ENCODE data around the gene ISG20L2. TPM values are rescaled to one million over a fixed set of nuclear protein-coding genes. Genes with fewer than 3 reads are reported as not detected.
A peak's percentile ranks its signal among the peaks of the same experiment; 100 is the strongest.

The ISG20L2 gene
- total RNA-seq, 2 experiments from 2014 or later = 40.6 to 44.5 TPM

DNA sequence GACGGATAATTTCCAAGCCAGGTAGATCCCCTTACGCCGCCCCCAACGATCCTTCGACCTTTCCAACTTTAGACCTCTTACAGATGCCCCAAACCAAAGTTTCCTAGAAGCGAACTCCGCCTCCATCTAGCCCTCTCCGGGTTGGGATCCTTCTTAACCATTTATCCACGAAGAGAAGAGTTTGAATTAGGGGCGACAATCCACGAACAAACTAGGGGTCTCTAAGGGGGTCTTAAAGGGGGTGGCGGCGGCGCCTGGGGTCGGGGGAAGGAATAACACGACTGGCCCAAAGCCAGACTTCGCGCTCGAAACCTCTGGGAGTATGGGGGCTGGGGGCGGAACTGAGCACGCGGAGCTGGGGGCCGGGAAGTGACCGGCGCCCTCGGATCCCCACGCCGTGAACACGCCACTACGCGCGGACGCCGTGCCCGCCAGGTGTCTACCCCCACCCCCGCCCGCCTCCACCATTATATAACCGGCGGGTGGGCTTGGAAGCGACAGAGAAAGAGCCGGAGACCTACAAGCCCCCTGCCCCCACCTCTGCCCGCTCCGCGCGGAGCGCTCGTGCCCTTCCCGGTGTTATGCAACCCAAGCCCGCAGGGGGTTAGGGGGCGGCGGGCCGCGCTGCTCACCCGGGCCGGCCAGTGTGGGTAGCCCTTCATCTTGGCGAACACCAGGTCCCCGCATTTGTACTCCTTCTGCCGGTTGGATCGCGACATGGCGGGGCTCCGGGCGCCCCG is 22.3 kb upstream of the ISG20L2 start:
- peaks cover 33% of the 10 kb centered on the region for H3K36me3 Mint-ChIP-seq (ENCODE audit: low read depth)
- DNase-seq = peak; percentile 57
- peak; percentile 7 for ATAC-seq
- ChIA-PET POLR2A (interaction anchor here (0.6 to 4.7 kb wide), 10 partner anchors 9 to 96 kb away, joined by 3 to 60 read pairs (median 6); partner anchors contain the start of genes ISG20L2, METTL25B, MRPL24 and PRCC), CTCF (interaction anchor here (6.6 kb wide), 1 partner anchor 24 kb away, joined by 80 read pairs; the partner anchor contains the start of genes ISG20L2 and METTL25B)
- intact Hi-C loops (cut with micrococcal nuclease) = loop anchor here (10.0 kb wide), 1 partner anchor 246 kb away; the partner anchor contains the start of gene MEF2D
- H3K27me3 Mint-ChIP-seq = no peaks in the 10 kb centered on the region
- TF ChIP-seq, protein P1, sequence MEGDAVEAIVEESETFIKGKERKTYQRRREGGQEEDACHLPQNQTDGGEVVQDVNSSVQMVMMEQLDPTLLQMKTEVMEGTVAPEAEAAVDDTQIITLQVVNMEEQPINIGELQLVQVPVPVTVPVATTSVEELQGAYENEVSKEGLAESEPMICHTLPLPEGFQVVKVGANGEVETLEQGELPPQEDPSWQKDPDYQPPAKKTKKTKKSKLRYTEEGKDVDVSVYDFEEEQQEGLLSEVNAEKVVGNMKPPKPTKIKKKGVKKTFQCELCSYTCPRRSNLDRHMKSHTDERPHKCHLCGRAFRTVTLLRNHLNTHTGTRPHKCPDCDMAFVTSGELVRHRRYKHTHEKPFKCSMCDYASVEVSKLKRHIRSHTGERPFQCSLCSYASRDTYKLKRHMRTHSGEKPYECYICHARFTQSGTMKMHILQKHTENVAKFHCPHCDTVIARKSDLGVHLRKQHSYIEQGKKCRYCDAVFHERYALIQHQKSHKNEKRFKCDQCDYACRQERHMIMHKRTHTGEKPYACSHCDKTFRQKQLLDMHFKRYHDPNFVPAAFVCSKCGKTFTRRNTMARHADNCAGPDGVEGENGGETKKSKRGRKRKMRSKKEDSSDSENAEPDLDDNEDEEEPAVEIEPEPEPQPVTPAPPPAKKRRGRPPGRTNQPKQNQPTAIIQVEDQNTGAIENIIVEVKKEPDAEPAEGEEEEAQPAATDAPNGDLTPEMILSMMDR (IDR thresholded peaks at IDR 0.05) = no peak
- H3K9me3 Mint-ChIP-seq = no peaks in the 10 kb centered on the region
- H3K4me1 Mint-ChIP-seq (ENCODE audit: low read depth) = peaks cover 37% of the 10 kb centered on the region
- peak overlapping the region; percentile 98 for H3K27ac Mint-ChIP-seq
- H3K4me3 Mint-ChIP-seq = peak overlapping the region; percentile 92

DNA sequence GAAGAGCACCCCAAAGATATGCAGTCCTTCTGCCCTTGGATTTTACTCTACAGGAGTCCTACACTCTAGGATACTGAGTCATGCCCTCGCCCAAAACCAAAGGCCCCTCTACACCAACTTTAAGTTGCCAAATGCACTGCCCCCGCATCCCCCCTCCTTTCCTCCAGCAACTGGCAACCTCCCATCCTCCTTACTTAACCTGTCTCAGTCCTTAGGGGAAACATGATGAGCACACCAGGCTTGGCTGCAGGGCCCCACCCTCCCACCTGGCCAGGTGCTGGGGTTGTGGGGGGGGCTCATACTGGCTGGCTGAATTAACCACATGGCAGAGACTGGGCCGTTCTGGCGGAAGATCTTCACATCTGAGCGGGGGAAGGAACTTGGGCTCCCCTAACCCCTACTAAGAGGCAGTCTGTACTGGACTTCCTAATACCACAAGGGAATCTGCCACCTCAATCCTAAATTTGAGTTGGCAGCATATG is 21.7 kb upstream of the ISG20L2 start:
- ATAC-seq = peak; percentile 24
- intact Hi-C loops (cut with micrococcal nuclease) = loop anchor here (10.0 kb wide), 1 partner anchor 245 kb away; the partner anchor contains the start of gene MEF2D
- H3K4me1 Mint-ChIP-seq (ENCODE audit: low read depth) = peaks cover 42% of the 10 kb centered on the region
- H3K27ac Mint-ChIP-seq = peak overlapping the region; percentile 98
- peaks cover 39% of the 10 kb centered on the region for H3K36me3 Mint-ChIP-seq (ENCODE audit: low read depth)
- CTCF ChIA-PET = interaction anchor here (6.6 kb wide), 1 partner anchor 23 kb away, joined by 80 read pairs; the partner anchor contains the start of genes ISG20L2 and METTL25B
- no peaks in the 10 kb centered on the region for H3K27me3 Mint-ChIP-seq
- H3K4me3 Mint-ChIP-seq = peak overlapping the region; percentile 92
- POLR2A ChIA-PET = interaction anchor here (0.6 to 4.7 kb wide), 8 partner anchors 9 to 1921 kb away, joined by 3 to 60 read pairs (median 6); partner anchors contain the start of genes ISG20L2, METTL25B, MRPL24 and PRCC
- peak; percentile 80 for DNase-seq
- TF ChIP-seq, protein P1 (IDR thresholded peaks at IDR 0.05) = no peak
- H3K9me3 Mint-ChIP-seq = no peaks in the 10 kb centered on the region

DNA sequence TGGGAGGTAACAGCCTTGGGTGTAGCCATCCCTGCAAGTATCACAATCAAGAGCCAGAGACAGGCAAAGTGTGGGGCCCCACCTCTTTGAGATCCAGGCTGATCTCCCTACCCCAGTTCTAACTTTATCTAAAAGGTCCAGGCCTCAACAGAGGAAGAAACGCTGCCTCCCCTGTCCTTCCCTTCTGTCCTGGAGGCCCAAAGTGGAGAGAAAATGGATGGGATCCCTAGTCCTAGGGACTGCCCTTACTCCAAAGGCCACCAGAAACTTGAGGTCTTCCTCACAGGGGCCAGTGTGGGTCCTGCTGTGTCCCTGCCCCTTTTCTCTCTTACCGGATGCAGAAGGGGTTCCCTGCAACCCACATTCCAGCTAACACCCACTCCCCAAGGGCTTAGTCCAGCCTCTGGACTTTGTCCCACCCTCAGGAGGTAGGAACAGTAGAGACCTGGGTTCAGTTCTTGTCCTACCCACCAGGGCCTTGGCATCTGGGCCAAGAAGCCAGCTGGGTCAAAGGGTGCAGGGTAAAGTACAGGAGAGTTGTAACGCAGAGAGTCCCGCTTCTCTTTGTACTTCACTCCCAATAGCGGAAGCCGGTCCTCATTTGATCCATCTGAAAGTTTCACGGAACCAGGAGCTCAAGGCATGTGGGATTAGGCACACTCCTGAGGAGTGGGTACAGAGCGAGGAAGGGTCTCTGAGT is 21.0 kb upstream of the ISG20L2 start:
- Mint-ChIP-seq H3K27ac (peak overlapping the region; percentile 98), H3K36me3 (ENCODE audit: low read depth) (peaks cover 46% of the 10 kb centered on the region), H3K4me3 (peak overlapping the region; percentile 92), H3K4me1 (ENCODE audit: low read depth) (peaks cover 46% of the 10 kb centered on the region), H3K27me3 (no peaks in the 10 kb centered on the region), H3K9me3 (no peaks in the 10 kb centered on the region)
- POLR2A ChIA-PET = interaction anchor here (0.7 to 4.7 kb wide), 6 partner anchors 8 to 1922 kb away, joined by 3 to 60 read pairs (median 24); partner anchors contain the start of genes ISG20L2, METTL25B, MRPL24 and PRCC
- TF ChIP-seq, protein P1 (IDR thresholded peaks at IDR 0.05) = no peak
- intact Hi-C loops (cut with micrococcal nuclease) = loop anchor here (10.0 kb wide), 1 partner anchor 245 kb away; the partner anchor contains the start of gene MEF2D
- DNase-seq (no peak), ATAC-seq (no peak)
- CTCF ChIA-PET = interaction anchor here (6.6 kb wide), 1 partner anchor 23 kb away, joined by 80 read pairs; the partner anchor contains the start of genes ISG20L2 and METTL25B

DNA sequence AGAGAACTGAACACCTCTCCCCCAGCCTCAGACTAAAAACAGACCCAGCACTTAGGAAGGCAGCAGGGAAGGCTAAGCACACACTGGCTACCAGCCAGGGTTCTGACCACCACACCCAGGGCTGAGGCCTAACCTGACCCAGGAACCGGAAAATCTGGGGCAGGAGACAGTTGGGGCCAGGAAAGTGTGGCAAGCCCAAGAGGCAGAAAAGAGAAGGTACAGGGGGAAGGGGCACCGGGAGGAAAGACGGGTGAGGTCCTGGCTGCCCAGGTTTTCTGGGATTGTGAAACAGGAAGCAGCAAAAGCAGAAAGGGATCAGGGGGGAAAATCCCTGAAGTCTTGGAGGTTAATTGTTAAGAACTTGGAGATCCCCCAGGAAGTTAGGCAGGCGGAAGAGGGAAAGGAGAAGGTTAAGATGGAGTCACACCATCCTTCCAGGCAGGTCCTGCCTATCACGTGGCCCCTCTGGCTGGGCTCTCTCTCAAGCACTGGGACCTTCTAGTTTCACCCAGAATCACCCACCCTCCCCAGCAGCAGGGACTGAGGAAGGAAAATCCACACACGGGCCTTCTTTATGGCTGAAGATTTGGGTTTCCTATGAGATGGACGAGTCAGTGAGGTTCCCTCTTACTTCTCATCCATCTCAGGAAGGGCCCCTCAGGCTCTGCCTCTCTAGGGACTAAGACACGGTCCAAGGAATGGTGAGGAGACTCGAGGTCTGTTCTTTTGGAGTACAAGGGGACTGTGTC is 20.3 kb upstream of the ISG20L2 start:
- no peaks in the 10 kb centered on the region for H3K9me3 Mint-ChIP-seq
- CTCF ChIA-PET = interaction anchor here (6.6 kb wide), 1 partner anchor 22 kb away, joined by 80 read pairs; the partner anchor contains the start of genes ISG20L2 and METTL25B
- H3K4me1 Mint-ChIP-seq (ENCODE audit: low read depth) = peaks cover 49% of the 10 kb centered on the region
- intact Hi-C loops (cut with micrococcal nuclease) = no loop called here
- peak overlapping the region; percentile 98 for H3K27ac Mint-ChIP-seq
- no peak for DNase-seq
- POLR2A ChIA-PET = interaction anchor here (1.4 to 4.7 kb wide), 5 partner anchors 7 to 20 kb away, joined by 5 to 60 read pairs (median 41); partner anchors contain the start of genes ISG20L2, METTL25B, MRPL24 and PRCC
- peaks cover 50% of the 10 kb centered on the region for H3K36me3 Mint-ChIP-seq (ENCODE audit: low read depth)
- peak overlapping the region; percentile 92 for H3K4me3 Mint-ChIP-seq
- ATAC-seq = no peak
- H3K27me3 Mint-ChIP-seq = no peaks in the 10 kb centered on the region
- TF ChIP-seq, protein P1 (IDR thresholded peaks at IDR 0.05) = no peak
